HG03103 (cell line): Measurements from ENCODE around the gene OR8S1.
"Not testable (repeated sequence)": the region's sequence is repeated elsewhere in the genome, so short reads cannot be mapped to it uniquely, and the experiment has no call there.

ENCODE experiments used
- ATAC-seq: cut with Tn5 transposase; IDR thresholded peaks from one replicate; pipeline ENCODE4 v1.9.1; 2021; ENCODE audit warnings: low read depth; ENCODE audit not compliant: unreplicated experiment

The OR8S1 gene, protein sequence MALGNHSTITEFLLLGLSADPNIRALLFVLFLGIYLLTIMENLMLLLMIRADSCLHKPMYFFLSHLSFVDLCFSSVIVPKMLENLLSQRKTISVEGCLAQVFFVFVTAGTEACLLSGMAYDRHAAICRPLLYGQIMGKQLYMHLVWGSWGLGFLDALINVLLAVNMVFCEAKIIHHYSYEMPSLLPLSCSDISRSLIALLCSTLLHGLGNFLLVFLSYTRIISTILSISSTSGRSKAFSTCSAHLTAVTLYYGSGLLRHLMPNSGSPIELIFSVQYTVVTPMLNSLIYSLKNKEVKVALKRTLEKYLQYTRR

DNA sequence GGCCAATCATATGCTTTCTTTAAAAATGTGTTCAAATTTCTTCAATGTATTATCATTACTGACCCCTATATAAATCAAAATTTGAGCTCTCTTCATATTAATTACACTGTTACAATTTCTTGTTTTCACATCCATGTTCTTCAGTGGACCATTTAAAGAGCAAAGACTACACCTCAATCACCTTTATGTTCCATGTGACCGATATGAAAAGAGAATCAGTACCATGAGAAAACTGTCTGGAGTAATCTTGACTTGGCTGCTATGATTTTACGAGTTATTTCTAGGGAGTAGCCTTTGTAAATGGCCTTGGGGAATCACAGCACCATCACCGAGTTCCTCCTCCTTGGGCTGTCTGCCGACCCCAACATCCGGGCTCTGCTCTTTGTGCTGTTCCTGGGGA is at the start of gene OR8S1:
OR8S1 (plus strand) TSS at position 301 of the 400 bp plus-strand sequence; CDS start at position 301, 0 bp downstream.
- ATAC-seq = no peak

DNA sequence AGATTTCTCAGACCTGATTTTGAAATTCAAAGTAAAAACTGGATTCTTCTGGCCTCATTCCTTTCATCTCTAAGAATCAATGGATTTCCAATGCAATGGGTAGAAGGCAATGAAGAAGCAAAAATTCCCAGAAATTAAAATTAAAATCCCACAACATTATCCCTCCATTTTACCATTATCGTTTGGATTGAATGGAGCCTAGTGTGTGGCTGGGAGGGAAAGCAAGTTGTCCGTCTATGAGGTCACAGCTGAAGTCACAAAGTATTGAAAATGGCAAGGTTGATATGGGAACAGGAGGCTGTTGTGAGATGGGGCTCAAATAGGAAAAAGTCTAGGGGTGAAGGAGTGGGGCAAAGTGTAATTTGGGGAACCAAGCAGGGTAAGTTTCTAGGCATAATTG is 43.2 kb upstream of the OR8S1 start, which contains the start of gene C12orf54:
C12orf54 (plus strand) TSS at position 301 of the 400 bp plus-strand sequence. CDS start 799 bp downstream, outside the sequence.
- ATAC-seq = no peak

DNA sequence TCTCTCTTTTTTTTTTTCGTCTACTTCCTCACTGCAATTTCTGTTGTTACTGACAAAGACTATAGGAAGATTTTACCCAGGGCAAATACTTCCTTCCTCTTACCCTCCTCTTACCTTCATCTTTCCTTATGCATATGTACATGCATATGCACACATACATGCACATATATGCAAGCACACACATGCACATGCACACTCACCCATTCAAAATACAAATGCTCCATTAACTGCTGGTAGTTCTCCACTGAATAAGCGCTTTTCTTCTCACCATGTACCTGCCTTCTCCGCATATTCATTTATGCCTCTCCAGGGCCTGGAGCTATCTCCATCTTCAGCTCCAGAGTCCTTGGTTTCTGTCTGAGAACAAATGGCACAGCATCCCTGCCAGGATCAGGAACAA is 42.5 kb upstream of the OR8S1 start:
- no peak for ATAC-seq

DNA sequence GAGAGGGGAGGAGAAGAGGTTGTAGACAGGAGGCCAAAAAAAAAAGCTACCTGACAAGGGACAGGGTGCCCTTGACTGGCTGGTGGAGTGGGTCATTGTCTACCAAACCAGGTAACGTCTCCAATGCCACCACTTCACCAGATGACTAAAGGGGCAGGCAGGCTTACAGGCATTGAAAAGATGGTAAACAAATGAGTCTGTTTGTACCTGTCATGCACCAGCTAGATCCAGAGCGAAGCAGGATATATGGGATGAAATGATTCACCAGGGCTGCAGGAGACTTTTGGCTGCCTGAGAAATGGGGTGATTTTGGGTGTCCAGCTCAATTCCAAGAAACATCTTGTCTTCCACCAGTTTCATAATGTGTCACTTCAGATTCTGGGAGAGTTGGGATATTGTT is 39.2 kb upstream of the OR8S1 start:
- no peak for ATAC-seq

DNA sequence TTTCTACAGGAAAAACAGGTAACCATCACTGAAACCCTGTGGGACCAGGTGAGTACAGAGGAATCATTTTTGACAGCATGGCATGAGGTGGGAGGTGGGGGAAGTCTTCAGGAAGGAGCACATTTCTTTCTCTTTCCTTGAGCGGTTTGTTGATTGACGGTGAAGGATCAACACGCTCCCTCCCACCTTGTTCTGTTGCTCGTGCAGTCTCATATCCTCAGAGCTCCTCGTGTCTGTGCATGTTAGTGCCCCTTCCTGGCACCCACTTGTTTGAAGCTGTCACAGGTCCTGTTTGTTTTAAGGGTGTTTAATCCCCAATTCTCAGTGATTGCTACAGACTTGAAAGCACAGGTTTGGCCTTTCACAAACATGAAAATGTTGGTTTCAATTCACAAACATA is 38.8 kb upstream of the OR8S1 start:
- no peak for ATAC-seq

DNA sequence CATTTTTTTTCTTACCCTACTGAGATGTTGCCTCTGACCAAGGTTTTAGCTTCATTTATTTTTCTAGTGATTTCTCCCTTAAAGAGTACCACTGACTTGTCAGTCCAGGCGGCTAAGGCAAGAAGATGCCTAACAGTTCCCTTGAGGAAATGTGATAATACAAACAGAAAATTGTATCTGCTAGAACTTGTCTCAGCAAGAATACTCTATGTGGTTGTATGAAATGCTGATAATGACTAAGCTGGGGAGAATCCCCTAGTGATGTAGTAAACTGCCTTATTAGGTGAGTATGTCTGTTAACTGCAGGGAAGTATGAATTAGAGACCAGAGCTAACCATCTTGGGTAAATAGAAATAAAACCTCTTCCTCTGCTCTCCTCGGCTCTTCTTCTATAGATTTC is 36.4 kb upstream of the OR8S1 start:
- peak; percentile 97 for ATAC-seq

DNA sequence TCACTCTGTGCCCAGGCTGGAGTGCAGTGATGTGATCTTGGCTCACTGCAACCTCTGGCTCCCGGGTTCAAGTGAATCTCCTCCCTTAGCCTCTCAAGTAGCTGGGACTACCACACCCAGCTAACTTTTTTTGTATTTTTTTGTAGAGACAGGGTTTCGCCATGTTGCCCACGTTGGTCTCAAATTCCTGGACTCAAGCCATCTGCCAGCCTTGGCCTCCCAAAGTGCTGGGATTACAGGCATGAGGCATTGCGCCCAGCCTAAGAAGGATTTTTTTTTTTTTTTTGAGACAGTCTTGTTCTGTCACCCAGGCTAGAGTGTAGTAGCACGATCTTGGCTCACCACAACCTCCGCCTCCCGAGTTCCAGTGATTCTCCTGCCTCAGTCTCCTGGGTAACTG is 36.0 kb upstream of the OR8S1 start:
- not testable (repeated sequence) for ATAC-seq

DNA sequence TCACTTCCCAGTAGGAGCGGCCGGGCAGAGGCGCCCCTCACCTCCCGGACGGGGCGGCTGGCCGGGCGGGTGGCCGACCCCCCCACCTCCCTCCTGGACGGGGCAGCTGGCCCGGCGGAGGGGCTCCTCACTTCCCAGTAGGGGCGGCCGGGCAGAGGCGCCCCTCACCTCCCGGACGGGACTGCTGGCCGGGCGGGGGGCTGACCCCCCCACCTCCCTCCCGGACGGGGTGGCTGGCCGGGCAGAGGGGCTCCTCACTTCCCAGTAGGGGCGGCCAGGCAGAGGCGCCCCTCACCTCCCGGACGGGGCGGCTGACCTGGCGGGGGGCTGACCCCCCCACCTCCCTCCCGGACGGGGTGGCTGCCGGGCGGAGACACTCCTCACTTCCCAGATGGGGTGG is 25.2 kb upstream of the OR8S1 start:
- ATAC-seq = not testable (repeated sequence)

DNA sequence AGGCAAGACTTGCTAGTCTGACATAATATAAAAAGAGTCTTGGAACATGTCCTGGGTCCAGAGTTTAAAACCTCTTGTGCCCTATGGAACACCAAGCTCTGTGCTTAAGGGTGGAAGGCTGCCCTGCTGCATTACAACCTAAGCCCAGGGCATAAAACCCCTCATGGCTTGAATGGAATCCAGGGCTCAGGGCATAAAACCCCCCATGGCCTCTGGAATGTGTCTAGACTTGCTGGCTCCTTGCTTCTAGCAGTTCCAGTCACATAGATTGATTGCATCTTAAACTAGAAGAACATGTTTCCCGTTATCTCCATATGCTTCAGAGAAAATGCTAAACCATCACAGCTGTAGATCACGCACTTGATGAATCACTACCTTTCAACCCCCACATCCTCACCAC is 18.6 kb upstream of the OR8S1 start:
- ATAC-seq = not testable (repeated sequence)

DNA sequence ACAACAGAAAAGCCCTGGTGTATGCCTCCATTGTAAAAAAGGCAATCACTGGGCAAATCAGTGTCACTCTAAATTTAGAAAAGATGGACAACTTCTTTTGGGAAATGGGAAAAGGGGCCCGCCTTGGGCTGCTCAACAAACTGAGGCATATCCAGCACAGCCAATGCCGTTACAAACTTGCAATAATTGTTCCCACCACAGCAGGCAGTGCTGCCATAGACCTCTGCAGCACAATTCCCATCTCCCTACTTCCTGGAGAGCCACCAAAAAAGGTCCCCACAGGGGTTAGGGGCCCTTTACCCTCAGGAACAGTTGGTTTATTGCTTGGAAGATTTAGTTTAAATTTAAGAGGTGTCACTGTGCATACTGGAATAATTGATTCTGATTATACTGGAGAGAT is 16.4 kb upstream of the OR8S1 start:
- no peak for ATAC-seq

DNA sequence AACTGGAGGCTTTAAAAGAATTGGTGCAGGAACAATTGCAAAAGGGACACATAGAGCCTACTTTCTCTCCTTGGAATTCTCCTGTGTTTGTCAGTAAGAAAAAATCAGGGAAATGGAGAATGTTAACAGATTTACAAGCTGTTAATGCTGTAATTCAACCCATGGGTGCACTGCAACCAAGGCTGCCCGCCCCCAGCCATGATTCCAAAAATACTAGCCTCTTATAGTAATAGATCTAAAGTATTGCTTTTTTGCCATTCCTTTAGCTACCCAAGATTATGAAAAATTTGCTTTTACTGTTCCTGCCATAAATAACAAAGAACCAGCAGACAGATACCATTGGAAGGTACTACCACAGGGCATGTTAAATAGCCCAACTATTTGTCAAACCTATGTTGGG is 15.3 kb upstream of the OR8S1 start:
- no peak for ATAC-seq

DNA sequence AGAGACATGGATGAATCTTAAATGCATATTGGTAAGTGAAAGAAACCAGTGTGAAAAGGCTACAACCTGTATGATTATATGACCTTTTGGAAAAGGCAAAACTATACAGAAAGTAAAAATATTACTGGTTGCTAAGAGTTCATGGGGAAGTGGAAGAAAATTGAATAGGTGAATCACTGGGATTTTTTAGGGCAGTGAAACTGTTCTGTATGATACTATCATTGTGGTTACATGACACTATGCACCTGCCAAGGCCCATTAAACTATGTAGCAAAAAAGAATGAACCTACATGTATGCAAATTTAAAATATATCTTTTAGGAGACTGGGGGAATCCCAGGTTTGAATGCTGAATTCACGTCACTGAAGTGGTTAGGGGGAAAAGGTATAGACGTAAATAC is 12.6 kb upstream of the OR8S1 start:
- ATAC-seq = no peak

DNA sequence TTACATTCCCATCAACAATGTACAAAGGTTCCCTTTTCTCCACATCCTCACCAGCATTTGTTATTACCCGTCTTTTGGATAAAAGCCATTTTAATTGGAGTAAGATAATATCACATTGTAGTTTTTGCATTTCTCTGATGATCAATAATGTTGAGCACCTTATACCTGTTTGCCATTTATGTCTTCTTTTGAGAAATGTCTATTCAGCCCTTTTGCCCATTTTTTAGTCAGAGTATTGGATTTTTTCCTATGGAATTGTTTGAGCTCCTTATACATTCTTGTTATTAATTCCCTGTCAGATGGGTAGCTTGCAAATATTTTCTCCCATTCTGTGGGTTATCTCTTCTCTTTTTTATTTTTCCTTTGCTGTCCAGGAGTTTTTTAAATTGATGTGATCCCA is 10.7 kb upstream of the OR8S1 start:
- no peak for ATAC-seq

DNA sequence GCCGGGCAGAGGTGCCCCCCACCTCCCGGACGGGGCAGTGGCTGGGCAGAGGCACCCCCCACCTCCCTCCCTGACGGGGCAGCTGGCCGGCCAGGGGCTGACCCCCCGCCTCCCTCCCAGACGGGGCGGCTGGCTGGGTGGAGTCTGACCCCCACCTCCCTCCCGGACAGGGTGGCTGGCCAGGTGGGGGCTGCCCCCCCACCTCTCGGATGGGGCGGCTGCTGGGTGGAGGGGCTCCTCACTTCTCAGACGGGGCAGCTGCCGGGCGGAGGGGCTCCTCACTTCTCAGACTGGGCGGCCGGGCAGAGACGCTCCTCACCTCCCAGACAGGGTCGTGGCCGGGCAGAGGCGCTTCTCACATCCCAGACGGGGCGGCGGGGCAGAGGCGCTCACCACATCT is 5.1 kb upstream of the OR8S1 start:
- ATAC-seq = not testable (repeated sequence)

DNA sequence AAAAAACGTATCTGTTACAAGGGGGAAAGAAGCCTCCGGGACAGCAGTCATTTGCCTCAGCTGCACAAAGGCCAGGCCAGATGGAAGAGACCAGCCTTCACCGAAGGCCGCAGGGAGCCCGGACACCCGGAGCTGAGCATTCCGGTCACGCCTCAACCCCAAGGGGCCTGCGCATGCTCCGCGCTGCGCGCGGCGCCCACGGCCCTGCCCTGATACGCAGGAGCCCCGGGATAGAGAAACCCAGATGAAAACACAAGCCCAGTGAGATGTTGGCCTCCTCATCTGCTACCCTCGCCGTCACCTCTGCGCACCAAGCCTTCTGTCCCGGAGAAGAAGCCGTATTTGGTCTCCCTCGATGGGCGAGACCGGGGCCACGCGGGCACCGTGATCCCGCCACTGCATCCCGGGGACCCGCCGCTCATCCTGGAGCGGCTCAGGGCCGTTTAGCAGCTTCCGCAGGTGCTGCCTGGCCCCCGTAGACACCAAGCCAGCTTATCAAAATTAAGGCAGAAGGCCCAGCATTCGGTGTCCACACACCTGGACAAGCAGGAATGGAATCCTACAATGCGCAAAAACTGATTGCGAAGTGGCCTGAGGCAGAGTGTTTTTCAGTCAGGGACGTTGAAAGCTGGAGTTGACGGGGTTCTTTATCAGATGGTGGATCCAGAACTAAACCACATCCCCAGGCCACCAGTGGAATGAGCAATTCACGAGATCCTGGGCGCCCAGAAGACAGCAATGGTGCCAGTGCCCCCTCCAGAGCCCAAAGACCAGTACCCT is 2.6 kb downstream of the OR8S1 start:
- no peak for ATAC-seq

DNA sequence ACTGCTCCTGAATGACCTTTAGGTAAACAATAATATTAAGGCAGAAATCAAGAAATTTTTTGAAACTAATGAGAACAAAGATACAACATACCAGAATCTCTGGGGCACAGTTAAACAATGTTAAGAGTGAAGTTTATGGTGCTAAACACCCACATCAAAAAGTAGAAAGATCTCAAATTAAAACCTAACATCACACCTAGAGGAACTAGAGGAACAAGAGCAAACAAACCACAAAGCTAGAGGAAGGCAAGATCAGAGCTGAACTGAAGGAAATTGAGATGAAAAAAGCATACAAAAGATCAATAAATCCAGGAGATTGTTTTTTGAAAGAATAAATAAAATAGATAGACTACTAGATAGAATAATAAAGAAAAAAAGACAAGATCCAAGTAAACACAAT is 7.2 kb downstream of the OR8S1 start:
- ATAC-seq = no peak

DNA sequence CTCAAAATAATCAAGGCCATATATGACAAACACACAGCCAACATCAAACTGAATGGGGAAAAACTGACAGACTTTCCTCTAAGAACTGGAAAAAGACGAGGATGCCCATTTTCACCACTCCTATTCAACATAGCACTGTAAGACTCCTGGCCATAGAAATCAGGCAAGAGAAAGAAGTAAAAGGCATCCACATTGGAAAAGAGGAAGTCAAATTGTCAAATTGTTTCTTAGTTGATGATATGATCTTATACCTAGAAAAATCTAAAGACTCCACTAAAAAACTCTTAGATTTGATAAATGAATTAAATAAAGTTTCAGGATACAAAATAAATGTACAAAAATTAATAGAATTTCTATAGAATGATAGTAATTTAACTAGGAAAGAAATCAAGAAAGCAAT is 11.2 kb downstream of the OR8S1 start:
- ATAC-seq = no peak

DNA sequence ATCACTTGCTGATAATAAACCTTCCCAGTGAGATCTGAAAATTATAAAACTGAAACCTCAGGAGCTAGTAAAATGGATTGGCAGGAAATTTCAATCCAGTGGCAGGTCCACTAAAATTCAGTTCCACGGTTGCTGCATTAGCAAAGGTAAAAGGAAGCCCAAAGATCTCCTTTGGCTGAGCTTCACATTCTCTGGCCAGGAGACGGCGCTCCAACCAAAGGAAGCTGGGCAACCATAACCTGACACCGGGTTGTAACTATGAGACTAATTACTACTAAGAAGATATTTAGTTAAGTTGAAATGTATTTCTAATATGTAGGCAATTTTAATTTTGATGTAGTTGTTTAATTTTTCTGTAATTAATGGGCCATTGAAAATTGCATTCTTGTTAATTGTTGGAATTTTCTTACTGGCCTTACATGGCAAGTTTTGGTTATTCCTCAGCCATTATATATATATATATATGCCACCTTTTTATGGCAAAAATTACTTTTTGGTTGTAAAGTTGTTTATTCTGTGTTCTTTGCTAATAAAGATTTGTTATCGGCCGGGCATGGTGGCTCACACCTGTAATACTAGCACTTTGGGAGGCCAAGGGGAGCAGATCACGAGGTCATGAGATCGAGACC is 17.0 kb downstream of the OR8S1 start:
- ATAC-seq = no peak

DNA sequence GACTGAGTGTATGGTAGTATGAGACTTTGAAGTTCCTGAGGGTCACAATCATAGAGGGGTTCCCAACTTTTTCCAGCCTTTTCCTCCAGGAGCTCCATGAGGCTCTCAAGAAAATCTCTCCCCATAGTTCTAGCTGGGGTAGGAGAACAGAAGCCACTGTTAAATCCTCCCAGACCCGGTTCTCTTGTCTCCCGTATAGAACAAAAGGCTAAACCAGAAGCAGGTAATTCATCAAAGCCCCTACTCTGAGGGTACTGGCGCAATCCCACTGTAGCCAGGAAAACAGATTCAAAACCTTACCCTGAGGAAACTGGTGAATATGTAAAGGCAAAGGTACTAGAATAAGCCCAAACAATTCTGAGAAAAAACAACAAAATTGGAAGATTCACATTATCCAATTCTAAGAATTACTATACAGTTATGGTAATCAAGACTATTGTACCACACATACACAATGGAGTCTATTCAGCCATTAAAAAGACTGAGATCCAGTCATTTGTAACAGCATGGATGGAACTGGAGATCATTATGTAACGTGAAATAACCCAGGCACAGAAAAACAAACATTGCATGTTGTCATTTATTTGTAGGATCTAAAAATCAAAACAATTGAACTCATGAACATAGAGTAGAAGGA is 20.5 kb downstream of the OR8S1 start:
- ATAC-seq = no peak

DNA sequence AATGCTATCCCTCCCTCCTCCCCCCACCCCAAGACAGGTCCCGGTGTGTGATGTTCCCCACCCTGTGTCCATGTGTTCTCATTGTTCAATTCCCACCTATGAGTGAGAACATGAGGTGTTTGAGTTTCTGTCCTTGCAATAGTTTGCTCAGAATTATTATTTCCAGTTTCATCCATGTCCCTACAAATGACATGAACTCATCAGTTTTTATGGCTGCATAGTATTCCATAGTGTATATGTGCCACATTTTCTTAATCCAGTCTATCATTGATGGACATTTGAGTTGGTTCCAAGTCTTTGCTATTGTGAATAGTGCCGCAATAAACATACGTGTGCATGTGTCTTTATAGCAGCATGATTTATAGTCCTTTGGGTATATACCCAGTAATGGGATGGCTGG is 21.6 kb downstream of the OR8S1 start:
- not testable (repeated sequence) for ATAC-seq

DNA sequence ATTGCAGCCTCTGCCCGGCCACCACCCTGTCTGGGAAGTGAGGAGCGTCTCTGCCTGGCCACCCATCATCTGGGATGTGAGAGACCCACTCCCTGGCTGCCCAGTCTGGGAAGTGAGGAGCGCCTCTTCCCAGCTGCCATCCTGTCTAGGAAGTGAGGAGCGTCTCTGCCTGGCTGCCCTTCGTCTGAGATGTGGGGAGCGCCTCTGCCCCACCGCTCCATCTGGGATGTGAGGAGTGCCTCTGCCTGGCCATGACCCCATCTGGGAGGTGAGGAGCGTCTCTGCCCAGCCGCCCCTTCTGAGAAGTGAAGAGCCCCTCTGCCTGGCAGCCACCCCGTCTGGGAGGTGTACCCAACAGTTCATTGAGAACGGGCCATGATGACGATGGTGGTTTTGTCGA is 26.2 kb downstream of the OR8S1 start:
- ATAC-seq = not testable (repeated sequence)
